Measurements from ENCODE around the gene EIF4H. TPM values are rescaled to one million over a fixed set of nuclear protein-coding genes. Genes with fewer than 3 reads are reported as not detected.
A peak's percentile ranks its signal among the peaks of the same experiment; 100 is the strongest.

Gene EIF4H
- total RNA-seq, 1 experiment from 2014 or later = 370 TPM

GRCh38 chr7:74220229-74220628 lies 46.1 kb downstream of the EIF4H start:
- no peaks in the 10 kb centered on the region for H3K27me3 Mint-ChIP-seq (ENCODE audit: insufficient read depth, unreplicated experiment)
- Histone ChIP-seq H3K36me3 (ENCODE audit: control insufficient read depth, insufficient read depth, low read length) (no peaks in the 10 kb centered on the region), H3K27me3 (replicated peaks; ENCODE audit: control insufficient read depth, insufficient read depth, low read length) (no peaks in the 10 kb centered on the region), H3K4me1 (peaks cover 13% of the 10 kb centered on the region), H3K9me3 (no peaks in the 10 kb centered on the region), H3K4me3 (ENCODE audit: low read depth, low read length) (no peak overlapping the region)
- peak overlapping the region; percentile 69 for H3K27ac Mint-ChIP-seq (ENCODE audit: unreplicated experiment)
- H3K4me3 Mint-ChIP-seq (ENCODE audit: unreplicated experiment) = no peak overlapping the region
- H3K36me3 Mint-ChIP-seq (ENCODE audit: insufficient read depth, unreplicated experiment) = peaks cover 16% of the 10 kb centered on the region
- DNase-seq = no peak
- intact Hi-C loops (cut with micrococcal nuclease; ENCODE audit: unreplicated experiment) = no loop called here
- TF ChIP-seq, protein P1, sequence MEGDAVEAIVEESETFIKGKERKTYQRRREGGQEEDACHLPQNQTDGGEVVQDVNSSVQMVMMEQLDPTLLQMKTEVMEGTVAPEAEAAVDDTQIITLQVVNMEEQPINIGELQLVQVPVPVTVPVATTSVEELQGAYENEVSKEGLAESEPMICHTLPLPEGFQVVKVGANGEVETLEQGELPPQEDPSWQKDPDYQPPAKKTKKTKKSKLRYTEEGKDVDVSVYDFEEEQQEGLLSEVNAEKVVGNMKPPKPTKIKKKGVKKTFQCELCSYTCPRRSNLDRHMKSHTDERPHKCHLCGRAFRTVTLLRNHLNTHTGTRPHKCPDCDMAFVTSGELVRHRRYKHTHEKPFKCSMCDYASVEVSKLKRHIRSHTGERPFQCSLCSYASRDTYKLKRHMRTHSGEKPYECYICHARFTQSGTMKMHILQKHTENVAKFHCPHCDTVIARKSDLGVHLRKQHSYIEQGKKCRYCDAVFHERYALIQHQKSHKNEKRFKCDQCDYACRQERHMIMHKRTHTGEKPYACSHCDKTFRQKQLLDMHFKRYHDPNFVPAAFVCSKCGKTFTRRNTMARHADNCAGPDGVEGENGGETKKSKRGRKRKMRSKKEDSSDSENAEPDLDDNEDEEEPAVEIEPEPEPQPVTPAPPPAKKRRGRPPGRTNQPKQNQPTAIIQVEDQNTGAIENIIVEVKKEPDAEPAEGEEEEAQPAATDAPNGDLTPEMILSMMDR (IDR thresholded peaks at IDR 0.05; ENCODE audit: insufficient read depth in 1 of 2, low read depth in 1 of 2, low read length in 1 of 2, severe bottlenecking in 1 of 2, unreplicated experiment in 1 of 2) = no peak
- H3K4me1 Mint-ChIP-seq (ENCODE audit: low read depth, unreplicated experiment) = peaks cover 13% of the 10 kb centered on the region
- H3K9me3 Mint-ChIP-seq (ENCODE audit: unreplicated experiment) = no peaks in the 10 kb centered on the region
- no TSS peak for BruUV-seq (replicated peaks)
- ChIA-PET CTCF (interaction anchor here (0.5 to 2.1 kb wide), 4 partner anchors 14 to 181 kb away, joined by 5 to 16 read pairs (median 5); no protein-coding TSS in a partner anchor), POLR2A (interaction anchor here (1.0 kb wide), 1 partner anchor 34 kb away, joined by 3 read pairs; no protein-coding TSS in a partner anchor)

DNA sequence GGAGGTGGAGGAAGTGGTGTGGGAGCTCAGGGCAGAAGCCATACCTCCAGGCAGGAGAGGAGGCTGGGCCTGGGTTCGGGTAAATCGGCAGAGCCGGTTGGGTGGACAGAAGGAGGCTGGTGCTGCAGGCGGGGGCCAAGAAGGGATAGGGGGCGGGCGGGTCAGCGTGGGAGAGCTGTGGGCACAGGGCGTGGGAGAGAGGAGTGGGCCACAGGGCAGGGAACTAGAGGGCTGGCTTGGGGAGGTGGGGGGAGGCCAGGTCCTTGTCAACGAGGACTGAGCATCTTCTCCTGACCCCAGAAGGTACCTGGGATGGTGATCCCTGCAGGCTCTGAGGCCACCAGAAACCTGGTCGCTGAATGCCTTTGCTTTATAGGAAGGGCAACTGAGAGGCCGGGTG lies 47.6 kb downstream of the EIF4H start:
- Histone ChIP-seq H3K4me3 (ENCODE audit: low read depth, low read length) (no peak overlapping the region), H3K27me3 (replicated peaks; ENCODE audit: control insufficient read depth, insufficient read depth, low read length) (no peaks in the 10 kb centered on the region), H3K9me3 (no peaks in the 10 kb centered on the region), H3K36me3 (ENCODE audit: control insufficient read depth, insufficient read depth, low read length) (no peaks in the 10 kb centered on the region; the same call in 1 of the 2 replicates), H3K4me1 (peaks cover 13% of the 10 kb centered on the region)
- Mint-ChIP-seq H3K27ac (ENCODE audit: unreplicated experiment) (no peak overlapping the region), H3K9me3 (ENCODE audit: unreplicated experiment) (no peaks in the 10 kb centered on the region), H3K4me1 (ENCODE audit: low read depth, unreplicated experiment) (peaks cover 6% of the 10 kb centered on the region), H3K36me3 (ENCODE audit: insufficient read depth, unreplicated experiment) (peaks cover 22% of the 10 kb centered on the region), H3K27me3 (ENCODE audit: insufficient read depth, unreplicated experiment) (no peaks in the 10 kb centered on the region), H3K4me3 (ENCODE audit: unreplicated experiment) (no peak overlapping the region)
- no TSS peak for BruUV-seq (replicated peaks)
- CTCF ChIA-PET = no interaction called here
- TF ChIP-seq, protein P1 (IDR thresholded peaks at IDR 0.05; ENCODE audit: insufficient read depth in 1 of 2, low read depth in 1 of 2, low read length in 1 of 2, severe bottlenecking in 1 of 2, unreplicated experiment in 1 of 2) = no peak
- POLR2A ChIA-PET = no interaction called here
- intact Hi-C loops (cut with micrococcal nuclease; ENCODE audit: unreplicated experiment) = loop anchor here (1.0 kb wide), 1 partner anchor 28 kb away; no protein-coding TSS in a partner anchor
- no peak for DNase-seq

GRCh38 chr7:74222851-74223710 lies 48.9 kb downstream of the EIF4H start:
- Mint-ChIP-seq H3K4me1 (ENCODE audit: low read depth, unreplicated experiment) (peaks cover 6% of the 10 kb centered on the region), H3K27me3 (ENCODE audit: insufficient read depth, unreplicated experiment) (no peaks in the 10 kb centered on the region), H3K4me3 (ENCODE audit: unreplicated experiment) (no peak overlapping the region), H3K36me3 (ENCODE audit: insufficient read depth, unreplicated experiment) (peaks cover 31% of the 10 kb centered on the region), H3K27ac (ENCODE audit: unreplicated experiment) (peak overlapping the region; percentile 5), H3K9me3 (ENCODE audit: unreplicated experiment) (no peaks in the 10 kb centered on the region)
- no peak for DNase-seq
- Histone ChIP-seq H3K27me3 (replicated peaks; ENCODE audit: control insufficient read depth, insufficient read depth, low read length) (no peaks in the 10 kb centered on the region), H3K4me3 (ENCODE audit: low read depth, low read length) (no peak overlapping the region), H3K36me3 (ENCODE audit: control insufficient read depth, insufficient read depth, low read length) (no peaks in the 10 kb centered on the region; the same call in 1 of the 2 replicates), H3K4me1 (peaks cover 13% of the 10 kb centered on the region), H3K9me3 (no peaks in the 10 kb centered on the region)
- BruUV-seq (replicated peaks) = no TSS peak
- intact Hi-C loops (cut with micrococcal nuclease; ENCODE audit: unreplicated experiment) = no loop called here
- POLR2A ChIA-PET = no interaction called here
- TF ChIP-seq, protein P1 (IDR thresholded peaks at IDR 0.05; ENCODE audit: insufficient read depth in 1 of 2, low read depth in 1 of 2, low read length in 1 of 2, severe bottlenecking in 1 of 2, unreplicated experiment in 1 of 2) = no peak
- CTCF ChIA-PET = interaction anchor here (0.8 kb wide), 1 partner anchor 17 kb away, joined by 4 read pairs; no protein-coding TSS in a partner anchor

Data from Caco-2 (cell line).